ENCODE results near the gene RNU6-1. TPM values are rescaled to one million over a fixed set of nuclear protein-coding genes. Genes with fewer than 3 reads are reported as not detected.

Gene RNU6-1
- total RNA-seq, 1 donor from 2014 or later: not detected

- no peak for TF ChIP-seq CTCF (IDR thresholded peaks at IDR 0.05)
- Histone ChIP-seq H3K4me1 (no peaks in the 10 kb centered on the region), H3K9me3 (no peaks in the 10 kb centered on the region), H3K4me3 (no peak overlapping the region), H3K36me3 (no peaks in the 10 kb centered on the region), H3K27ac (no peak overlapping the region), H3K27me3 (no peaks in the 10 kb centered on the region)
- intact Hi-C loops (cut with DNase I): no loop called here
- ATAC-seq (no peak), DNase-seq (no peak)
Measured at GRCh38 chr15:67808821-67809220, 31.0 kb downstream of the RNU6-1 start.

GRCh38 chr15:67807836-67808235 is 32.0 kb downstream of the RNU6-1 start:
- TF ChIP-seq CTCF (IDR thresholded peaks at IDR 0.05): no peak
- intact Hi-C loops (cut with DNase I): no loop called here
- DNase-seq: no peak
- Histone ChIP-seq H3K4me3 (no peak overlapping the region), H3K9me3 (no peaks in the 10 kb centered on the region), H3K27me3 (no peaks in the 10 kb centered on the region), H3K36me3 (no peaks in the 10 kb centered on the region), H3K27ac (no peak overlapping the region), H3K4me1 (no peaks in the 10 kb centered on the region)
- no peak for ATAC-seq

- TF ChIP-seq CTCF (IDR thresholded peaks at IDR 0.05): no peak
- no peak overlapping the region for H3K4me3 ChIP-seq
- no peaks in the 10 kb centered on the region for H3K36me3 ChIP-seq
- no peaks in the 10 kb centered on the region for H3K9me3 ChIP-seq
- H3K4me1 ChIP-seq: no peaks in the 10 kb centered on the region
- intact Hi-C loops (cut with DNase I): no loop called here
- H3K27me3 ChIP-seq: no peaks in the 10 kb centered on the region
- ATAC-seq: no peak
- no peak for DNase-seq
- H3K27ac ChIP-seq: no peak overlapping the region
Measured at GRCh38 chr15:67807141-67807540, 32.7 kb downstream of the RNU6-1 start.

GRCh38 chr15:67806536-67806935 is 33.3 kb downstream of the RNU6-1 start:
- no peaks in the 10 kb centered on the region for H3K27me3 ChIP-seq
- no peaks in the 10 kb centered on the region for H3K36me3 ChIP-seq
- H3K4me3 ChIP-seq: no peak overlapping the region
- H3K9me3 ChIP-seq: no peaks in the 10 kb centered on the region
- DNase-seq (peak; percentile 41), ATAC-seq (no peak)
- intact Hi-C loops (cut with DNase I): no loop called here
- no peak overlapping the region for H3K27ac ChIP-seq
- TF ChIP-seq CTCF (IDR thresholded peaks at IDR 0.05): no peak
- H3K4me1 ChIP-seq: no peaks in the 10 kb centered on the region

- ATAC-seq (no peak), DNase-seq (no peak)
- intact Hi-C loops (cut with DNase I): no loop called here
- H3K36me3 ChIP-seq: no peaks in the 10 kb centered on the region
- H3K4me1 ChIP-seq: no peaks in the 10 kb centered on the region
- no peak overlapping the region for H3K27ac ChIP-seq
- no peaks in the 10 kb centered on the region for H3K9me3 ChIP-seq
- no peak for TF ChIP-seq CTCF (IDR thresholded peaks at IDR 0.05)
- H3K27me3 ChIP-seq: no peaks in the 10 kb centered on the region
- H3K4me3 ChIP-seq: no peak overlapping the region
Measured at GRCh38 chr15:67805666-67806516, 34.0 kb downstream of the RNU6-1 start.

Measured in upper lobe of right lung (tissue), 1 donor.